Measurements from ENCODE around the gene BTK.

GRCh38 chrX:101360390-101360789 is 25.6 kb downstream of the BTK start:
- TF ChIP-seq POLR2A (IDR thresholded peaks at IDR 0.05; ENCODE audit: extremely low read depth, insufficient read length) (no peak), CTCF (IDR thresholded peaks at IDR 0.05; ENCODE audit: low read depth, low read length) (no peak), MAX (IDR thresholded peaks at IDR 0.05; ENCODE audit: low read depth, low read length) (no peak)
